Body of pancreas (tissue), 4 donors: Measurements from ENCODE around the gene STAT5A. TPM values are rescaled to one million over a fixed set of nuclear protein-coding genes. Genes with fewer than 3 reads are reported as not detected.

Experiments
- ATAC-seq: fragments of 150-250 bp; one replicate; pipeline ENCODE4 v1.9.1; 2016
- DNase-seq, 4 donors: peaks; one replicate each; pipeline ENCODE4 v3.0.0-alpha.2; 2019
- H3K27ac ChIP-seq, 4 donors: fragments of 200-600 bp; sonication (generic); 1 replicate in 3 of 4; 2 replicates in 1 of 4; pipeline versions ENCODE4 v1.5.1 to v1.6.1; 2016 to 2019; ENCODE audit warnings: mild to moderate bottlenecking in 1 of 4, mixed read lengths in 1 of 4, moderate library complexity in 1 of 4
- H3K27me3 ChIP-seq, 2 donors: fragments of 200-600 bp; sonication (generic); one replicate each; pipeline ENCODE4 v1.6.0; 2016; ENCODE audit warnings: mild to moderate bottlenecking in 1 of 2
- H3K36me3 ChIP-seq, 2 donors: fragments of 200-600 bp; sonication (generic); replicated peaks in 1 of 2; 2 replicates each; pipeline ENCODE4 v1.5.1; 2016; ENCODE audit warnings: low read depth in 2 of 2; ENCODE audit not compliant: insufficient read depth in 1 of 2
- H3K4me1 ChIP-seq: fragments of 200-600 bp; sonication (generic); one replicate; pipeline ENCODE4 v1.6.0; 2016
- H3K4me3 ChIP-seq, 2 donors: fragments of 200-600 bp; sonication (generic); 1 replicate in 1 of 2; 2 replicates in 1 of 2; pipeline ENCODE4 v1.5.1; 2016 to 2019
- H3K9me3 ChIP-seq, 3 donors: fragments of 200-600 bp; sonication (generic); 1 replicate in 2 of 3; 2 replicates in 1 of 3; pipeline ENCODE4 v1.5.1; 2016
- CTCF ChIP-seq, 7 experiments: fragments of 450-650 bp in 4 of 7; fragments of 200-600 bp in 3 of 7; sonication (generic) in 3 of 7; IDR thresholded peaks; one replicate each; pipeline ENCODE4 v1.5.1; 2016 to 2019; ENCODE audit warnings: antibody characterized with exemption in 7 of 7
- POLR2A ChIP-seq, 3 donors: fragments of 450-650 bp; IDR thresholded peaks; one replicate each; pipeline ENCODE4 v1.6.1; 2016; ENCODE audit warnings: antibody characterized with exemption in 3 of 3, mild to moderate bottlenecking in 2 of 3
- whole genome bisulfite sequencing, 2 donors: methylation state at CpG; one replicate each; pipeline ENCODE4 v1.1.5; 2017; 5-methylcytosine and 5-hydroxymethylcytosine counted together
- intact Hi-C: fragments of 100-400 bp; cut with DNase I; formaldehyde crosslinking; loops from one replicate; pipeline ENCODE4 v1.15.1; 2023
- total RNA-seq, 2 donors: library from RNA; depleted of rRNA; stranded (reverse); fragments of >200 nt; gene quantifications; one replicate each; pipeline ENCODE4 v1.1.0, GENCODE V29; 2016

Gene STAT5A
- total RNA-seq, 2 donors from 2014 or later: 25.2 to 52.1 TPM

DNA sequence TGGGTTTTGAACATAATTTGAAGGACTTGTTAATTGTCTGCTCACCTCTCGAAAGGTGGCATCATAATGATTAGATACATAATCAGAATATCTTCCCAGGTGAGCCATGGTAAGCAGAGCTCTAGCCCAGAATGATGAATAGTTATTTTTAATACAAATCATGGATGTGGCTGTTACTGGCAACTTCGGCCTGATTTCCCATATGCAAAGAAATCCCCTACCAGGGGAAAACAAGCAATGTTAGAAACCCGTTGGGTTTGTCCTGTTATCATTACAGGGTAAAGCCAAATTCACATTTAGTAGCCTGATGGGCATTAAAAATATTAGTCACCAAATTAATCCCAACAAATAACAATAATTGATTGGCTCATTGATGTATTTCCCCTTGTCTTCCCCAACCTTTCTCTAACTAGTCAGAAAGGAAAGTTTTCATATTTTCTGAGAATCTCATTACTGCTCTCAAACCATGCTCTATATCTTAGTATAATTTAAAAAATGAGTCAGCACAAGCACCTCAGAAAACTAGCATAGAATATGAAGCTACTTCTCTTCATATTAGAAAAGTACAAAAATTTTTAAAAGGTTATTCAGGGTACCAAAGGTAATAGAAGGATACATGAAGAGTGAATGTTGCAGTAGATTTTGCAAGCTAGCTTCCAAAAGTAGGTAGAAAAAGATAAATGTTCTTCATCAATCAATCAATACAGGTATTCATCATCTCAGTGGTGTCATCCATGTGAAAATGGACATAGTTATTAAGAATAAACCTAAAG, 17.1 kb upstream of the STAT5A start:
- WGBS, 2 donors: 59 to 78% methylated on average over 3 of the region's 3 CpGs
- H3K4me1 ChIP-seq: peaks cover 15% of the 10 kb centered on the region
- no peaks in the 10 kb centered on the region for H3K9me3 ChIP-seq
- no peaks in the 10 kb centered on the region for H3K27me3 ChIP-seq
- DNase-seq (no peak), ATAC-seq (no peak)
- H3K4me3 ChIP-seq: no peak overlapping the region
- intact Hi-C loops: no loop called here
- H3K27ac ChIP-seq: no peak overlapping the region
- TF ChIP-seq POLR2A (IDR thresholded peaks at IDR 0.05): no peak
- TF ChIP-seq CTCF (IDR thresholded peaks at IDR 0.05): no peak
- H3K36me3 ChIP-seq: no peaks in the 10 kb centered on the region

GRCh38 chr17:42271779-42272035, 16.6 kb upstream of the STAT5A start:
- no peaks in the 10 kb centered on the region for H3K36me3 ChIP-seq
- H3K4me3 ChIP-seq: no peak overlapping the region
- H3K4me1 ChIP-seq: peaks cover 17% of the 10 kb centered on the region
- H3K27ac ChIP-seq: no peak overlapping the region
- TF ChIP-seq POLR2A (IDR thresholded peaks at IDR 0.05) (no peak), CTCF (IDR thresholded peaks at IDR 0.05) (no peak)
- H3K27me3 ChIP-seq: no peaks in the 10 kb centered on the region
- intact Hi-C loops: no loop called here
- DNase-seq (no peak), ATAC-seq (no peak)
- H3K9me3 ChIP-seq: no peaks in the 10 kb centered on the region

- Histone ChIP-seq H3K36me3 (no peaks in the 10 kb centered on the region), H3K27me3 (no peaks in the 10 kb centered on the region), H3K4me1 (peaks cover 23% of the 10 kb centered on the region), H3K9me3 (no peaks in the 10 kb centered on the region), H3K27ac (no peak overlapping the region), H3K4me3 (no peak overlapping the region)
- intact Hi-C loops: no loop called here
- WGBS, 2 donors: 73 to 78% methylated on average over 7 of the region's 7 CpGs
- TF ChIP-seq CTCF (IDR thresholded peaks at IDR 0.05) (no peak), POLR2A (IDR thresholded peaks at IDR 0.05) (no peak)
- ATAC-seq (no peak), DNase-seq (no peak)
Observed at GRCh38 chr17:42272162-42272907, 16.0 kb upstream of the STAT5A start.

GRCh38 chr17:42273474-42274252, 14.6 kb upstream of the STAT5A start:
- H3K27ac ChIP-seq: no peak overlapping the region
- ATAC-seq: no peak
- intact Hi-C loops: no loop called here

More at GRCh38 chr17:42273474-42274252, 14.6 kb upstream of the STAT5A start:
- no peaks in the 10 kb centered on the region for H3K27me3 ChIP-seq
- no peak for TF ChIP-seq CTCF (IDR thresholded peaks at IDR 0.05)
- TF ChIP-seq POLR2A (IDR thresholded peaks at IDR 0.05): no peak
- peaks cover 25% of the 10 kb centered on the region for H3K4me1 ChIP-seq
- WGBS, 2 donors: 51 to 70% methylated on average over 7 of the region's 7 CpGs
- no peaks in the 10 kb centered on the region for H3K36me3 ChIP-seq
- DNase-seq: no peak
- H3K9me3 ChIP-seq: no peaks in the 10 kb centered on the region
- no peak overlapping the region for H3K4me3 ChIP-seq
